ENCODE measurements around the gene CTNND2.

CTNND2 gene

DNA sequence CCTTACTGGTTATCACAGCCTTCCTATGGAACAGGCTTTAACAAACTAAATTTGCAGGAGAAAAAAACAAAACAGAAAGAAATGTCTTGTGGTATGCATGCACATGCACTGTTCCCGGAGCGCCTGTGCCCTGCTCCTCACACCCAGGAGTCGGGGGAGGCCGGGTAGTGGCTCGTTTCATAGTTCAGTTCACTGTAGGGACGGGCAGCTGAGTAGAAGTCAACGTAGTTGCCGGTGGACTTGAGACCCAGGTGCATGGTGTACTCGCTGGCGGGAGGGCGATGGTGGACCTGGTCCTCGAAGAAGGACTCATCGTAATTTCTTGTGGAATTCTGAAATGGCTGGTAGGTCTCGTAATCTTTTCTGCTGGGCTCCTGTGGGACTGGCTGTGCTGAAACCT, 930.9 kb downstream of the CTNND2 start:
- no peak overlapping the region for H3K4me3 ChIP-seq (ENCODE audit: low read depth, low read length)
- no peak for DNase-seq (ENCODE audit: low read depth)
- TF ChIP-seq, protein P1, sequence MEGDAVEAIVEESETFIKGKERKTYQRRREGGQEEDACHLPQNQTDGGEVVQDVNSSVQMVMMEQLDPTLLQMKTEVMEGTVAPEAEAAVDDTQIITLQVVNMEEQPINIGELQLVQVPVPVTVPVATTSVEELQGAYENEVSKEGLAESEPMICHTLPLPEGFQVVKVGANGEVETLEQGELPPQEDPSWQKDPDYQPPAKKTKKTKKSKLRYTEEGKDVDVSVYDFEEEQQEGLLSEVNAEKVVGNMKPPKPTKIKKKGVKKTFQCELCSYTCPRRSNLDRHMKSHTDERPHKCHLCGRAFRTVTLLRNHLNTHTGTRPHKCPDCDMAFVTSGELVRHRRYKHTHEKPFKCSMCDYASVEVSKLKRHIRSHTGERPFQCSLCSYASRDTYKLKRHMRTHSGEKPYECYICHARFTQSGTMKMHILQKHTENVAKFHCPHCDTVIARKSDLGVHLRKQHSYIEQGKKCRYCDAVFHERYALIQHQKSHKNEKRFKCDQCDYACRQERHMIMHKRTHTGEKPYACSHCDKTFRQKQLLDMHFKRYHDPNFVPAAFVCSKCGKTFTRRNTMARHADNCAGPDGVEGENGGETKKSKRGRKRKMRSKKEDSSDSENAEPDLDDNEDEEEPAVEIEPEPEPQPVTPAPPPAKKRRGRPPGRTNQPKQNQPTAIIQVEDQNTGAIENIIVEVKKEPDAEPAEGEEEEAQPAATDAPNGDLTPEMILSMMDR (IDR thresholded peaks at IDR 0.05; ENCODE audit: low read depth, low read length, missing control alignments): no peak

DNA sequence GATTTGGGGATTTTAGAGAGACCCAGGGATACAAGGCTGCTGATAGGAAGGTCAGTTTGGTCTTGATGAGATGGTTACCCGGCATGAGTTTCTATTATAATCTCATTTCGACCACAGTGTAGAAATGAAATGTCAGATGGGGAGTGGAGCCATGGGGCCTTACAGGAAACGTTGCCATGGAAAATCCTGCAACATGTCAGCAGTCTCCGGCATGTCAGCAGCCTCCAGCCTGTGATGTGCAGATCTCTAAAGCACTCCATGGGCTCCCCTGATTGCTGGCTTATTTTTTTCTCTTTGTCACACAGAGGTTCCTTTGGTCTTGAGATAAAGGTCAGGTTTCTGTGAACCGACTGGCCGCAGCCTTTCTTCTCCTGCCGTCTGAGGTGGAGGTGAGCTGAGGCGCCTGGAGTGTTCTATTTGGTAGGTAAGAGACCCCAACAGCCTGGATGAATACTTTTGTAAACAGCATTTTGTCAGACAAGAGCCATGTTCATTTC, 934.5 kb downstream of the CTNND2 start:
- TF ChIP-seq, protein P1 (IDR thresholded peaks at IDR 0.05; ENCODE audit: low read depth, low read length, missing control alignments): no peak
- no peak overlapping the region for H3K4me3 ChIP-seq (ENCODE audit: low read depth, low read length)
- DNase-seq (ENCODE audit: low read depth): no peak

DNA sequence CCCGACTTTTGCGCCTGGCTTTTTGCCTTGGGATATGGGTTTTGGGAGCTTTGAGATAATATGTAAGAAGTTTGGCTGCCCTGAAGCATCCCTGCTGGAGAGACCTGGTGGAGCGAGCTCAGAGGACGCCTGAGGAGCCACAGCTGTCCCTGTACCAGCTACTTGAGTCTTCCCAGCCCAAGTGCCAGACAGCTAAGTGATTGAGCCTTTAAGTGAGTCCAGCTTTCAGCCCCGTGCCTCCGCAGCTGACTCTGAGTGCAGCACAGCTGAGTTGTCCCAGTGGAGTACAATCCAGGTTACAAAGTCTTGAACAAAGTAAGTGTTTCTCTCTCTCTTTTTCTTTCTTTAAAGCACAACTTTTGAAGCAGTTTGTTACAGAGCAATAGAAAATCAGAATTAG, 939.4 kb downstream of the CTNND2 start:
- no peak overlapping the region for H3K4me3 ChIP-seq (ENCODE audit: low read depth, low read length)
- no peak for DNase-seq (ENCODE audit: low read depth)
- TF ChIP-seq, protein P1 (IDR thresholded peaks at IDR 0.05; ENCODE audit: low read depth, low read length, missing control alignments): no peak

DNA sequence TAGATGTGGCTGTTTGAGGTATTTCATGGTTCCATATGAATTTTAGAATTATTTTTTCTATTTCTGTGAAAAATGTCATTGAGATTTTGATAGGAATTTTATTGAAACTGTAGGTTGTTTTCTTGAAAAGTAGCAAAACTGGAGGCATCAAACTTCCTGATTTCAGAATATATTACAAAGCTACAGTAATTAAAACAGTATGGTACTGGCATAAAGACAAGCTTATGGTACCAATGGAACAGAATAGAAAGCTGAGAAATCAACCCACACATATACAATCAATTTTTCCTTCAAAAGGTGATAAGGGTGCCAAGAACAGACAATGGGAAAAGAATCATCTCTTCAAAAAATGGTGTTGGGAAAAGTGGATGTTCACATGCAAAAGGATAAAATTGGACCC, 945.5 kb downstream of the CTNND2 start:
- H3K4me3 ChIP-seq (ENCODE audit: low read depth, low read length): no peak overlapping the region
- no peak for DNase-seq (ENCODE audit: low read depth)
- TF ChIP-seq, protein P1 (IDR thresholded peaks at IDR 0.05; ENCODE audit: low read depth, low read length, missing control alignments): no peak

DNA sequence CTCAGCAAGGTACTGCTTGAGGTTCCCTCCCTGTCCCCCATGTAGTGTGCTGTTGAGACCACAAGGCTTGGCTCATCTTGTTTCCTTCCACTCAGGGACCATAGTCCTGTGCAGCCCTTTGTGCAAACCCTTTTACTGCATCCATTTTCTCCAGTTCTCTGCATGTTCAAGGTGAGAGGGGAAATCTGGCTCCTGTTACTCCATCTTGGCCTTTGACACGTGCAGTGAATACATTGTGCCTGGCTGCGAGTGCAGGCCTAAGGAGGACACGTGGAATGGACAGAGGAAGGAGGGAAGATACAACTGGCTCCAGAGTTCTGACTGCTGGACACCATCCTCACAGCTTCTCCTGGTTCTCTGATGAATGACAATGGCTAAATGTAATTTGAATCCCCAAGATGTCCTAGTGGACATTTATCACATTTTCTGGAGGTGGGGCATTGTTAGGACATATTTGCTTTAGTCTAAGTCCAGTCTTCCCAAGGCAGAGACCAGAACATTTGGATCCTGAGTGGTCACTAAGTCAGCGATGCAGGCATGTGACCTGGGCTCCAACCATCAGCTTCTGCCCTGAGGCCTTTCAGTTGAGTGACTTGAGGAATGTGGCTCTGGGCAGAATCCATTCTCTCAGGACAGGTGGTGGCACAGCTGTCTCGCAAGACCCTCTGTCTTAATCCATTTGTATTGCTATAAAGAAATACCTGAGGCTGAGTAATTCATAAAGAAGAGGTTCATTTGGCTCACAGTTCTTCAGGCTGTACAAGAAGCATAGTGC, 954.2 kb downstream of the CTNND2 start:
- TF ChIP-seq, protein P1 (IDR thresholded peaks at IDR 0.05; ENCODE audit: low read depth, low read length, missing control alignments): no peak

DNA sequence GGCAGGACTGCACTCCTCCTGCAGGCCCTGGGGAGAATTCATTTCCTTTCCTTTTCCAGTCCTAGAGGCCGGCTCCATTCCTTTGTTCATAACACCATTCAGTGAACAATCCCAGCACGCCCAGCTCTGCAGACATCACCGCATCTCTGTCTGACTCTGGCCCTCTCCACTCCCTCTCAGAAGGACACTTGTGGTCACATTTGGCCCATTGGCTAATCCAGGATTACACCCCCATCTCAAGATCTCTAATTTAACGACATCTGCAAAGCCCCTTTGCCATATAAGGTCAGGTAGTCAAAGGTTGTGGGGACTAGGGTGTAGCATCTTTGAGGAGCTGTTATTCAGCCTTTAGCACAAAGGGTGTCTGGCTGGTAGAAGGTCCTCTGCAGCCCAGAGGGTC, 958.2 kb downstream of the CTNND2 start:
- no peak overlapping the region for H3K4me3 ChIP-seq (ENCODE audit: low read depth, low read length)
- TF ChIP-seq, protein P1 (IDR thresholded peaks at IDR 0.05; ENCODE audit: low read depth, low read length, missing control alignments): no peak
- DNase-seq (ENCODE audit: low read depth): no peak

More for the DNA sequence above, 954.2 kb downstream of the CTNND2 start:
- no peak for DNase-seq (ENCODE audit: low read depth)
- H3K4me3 ChIP-seq (ENCODE audit: low read depth, low read length): no peak overlapping the region

DNA sequence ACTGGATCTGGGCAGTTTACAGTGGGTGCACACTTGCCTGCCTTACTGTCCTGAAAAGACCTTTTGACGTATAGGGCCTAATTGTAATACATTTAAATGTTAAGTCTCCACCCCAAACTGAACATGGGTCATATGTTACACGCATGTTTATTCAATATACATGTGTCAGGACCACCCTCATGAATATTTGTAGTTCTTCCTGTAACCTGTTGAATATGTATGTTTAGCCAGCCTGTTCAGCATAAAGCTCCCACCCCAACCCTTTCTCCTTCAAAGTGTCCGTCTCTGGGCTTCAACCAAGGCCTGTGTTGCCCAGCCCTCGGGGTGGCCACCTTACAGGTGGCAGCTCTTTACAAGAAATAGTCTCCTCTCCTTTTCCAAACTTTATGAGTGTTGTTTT, 962.3 kb downstream of the CTNND2 start:
- no peak overlapping the region for H3K4me3 ChIP-seq (ENCODE audit: low read depth, low read length)
- TF ChIP-seq, protein P1 (IDR thresholded peaks at IDR 0.05; ENCODE audit: low read depth, low read length, missing control alignments): no peak
- DNase-seq (ENCODE audit: low read depth): no peak

Measured in GM12864 (cell line).